ENCODE data around the gene ITLN1.

Gene ITLN1

GRCh38 chr1:160838888-160839287 is 46.1 kb downstream of the ITLN1 start:
- Histone ChIP-seq H2AK5ac (ENCODE audit: low read depth, low read length) (no peak overlapping the region), H3K9ac (ENCODE audit: low read depth, low read length, poor library complexity) (no peak overlapping the region), H3K4ac (ENCODE audit: low read length) (no peak overlapping the region), H4K8ac (ENCODE audit: low read depth, low read length) (no peak overlapping the region), H2BK15ac (ENCODE audit: low read length) (no peak overlapping the region), H3K4me2 (ENCODE audit: insufficient read depth, low read length, poor library complexity, severe bottlenecking) (no peak overlapping the region), H3K4me1 (ENCODE audit: control insufficient read depth in 2 of 2, insufficient read depth in 1 of 2, low read depth in 1 of 2, low read length in 2 of 2) (peaks cover 0 to 16% of the 10 kb centered on the region in 2 donors), H2BK12ac (ENCODE audit: low read length) (no peak overlapping the region), H2BK5ac (ENCODE audit: low read length) (no peak overlapping the region), H3K36me3 (replicated peaks in 1 of 2; ENCODE audit: control insufficient read depth in 2 of 2, insufficient read depth in 2 of 2, low read length in 2 of 2) (no peaks in the 10 kb centered on the region), H3K27me3 (ENCODE audit: control insufficient read depth in 3 of 3, insufficient read depth in 3 of 3, low read depth in 1 of 3, low read length in 3 of 3) (peaks cover 0 to 8% (median 0%) of the 10 kb centered on the region in 3 experiments), H3K9me3 (replicated peaks in 1 of 2; ENCODE audit: control insufficient read depth in 2 of 2, insufficient read depth in 1 of 2, low read depth in 1 of 2, low read length in 2 of 2) (no peaks in the 10 kb centered on the region), H3K14ac (ENCODE audit: low read length) (no peak overlapping the region), H3K18ac (ENCODE audit: low read length) (no peak overlapping the region), H2BK120ac (ENCODE audit: low read depth, low read length) (no peak overlapping the region), H3K79me1 (ENCODE audit: low read depth, low read length) (peaks cover 3% of the 10 kb centered on the region), H3K23ac (ENCODE audit: low read depth, low read length, poor library complexity) (no peak overlapping the region), H3K27ac (replicated peaks; ENCODE audit: low read length) (no peak overlapping the region), H4K91ac (ENCODE audit: low read depth, low read length, poor library complexity) (no peak overlapping the region), H3K4me3 (ENCODE audit: low read length in 2 of 2) (no peak overlapping the region), H2AFZ (ENCODE audit: low read length) (no peak overlapping the region)
- WGBS, 2 donors (ENCODE audit: extremely low coverage in 2 of 2, insufficient read length in 2 of 2, insufficient replicate concordance in 1 of 2): no CpG with 5 or more reads among the region's 7 CpGs
- DNase-seq (ENCODE audit: low spot score): no peak

GRCh38 chr1:160837558-160838205 is 47.3 kb downstream of the ITLN1 start:
- peak; percentile 29 for DNase-seq (ENCODE audit: low spot score)
- peak overlapping the region; percentile 33 for H3K4me2 ChIP-seq (ENCODE audit: insufficient read depth, low read length, poor library complexity, severe bottlenecking)
- H3K4me1 ChIP-seq (ENCODE audit: control insufficient read depth in 2 of 2, insufficient read depth in 1 of 2, low read depth in 1 of 2, low read length in 2 of 2): peaks cover 0 to 16% of the 10 kb centered on the region in 2 donors
- no peak overlapping the region for H2BK120ac ChIP-seq (ENCODE audit: low read depth, low read length)
- no peak overlapping the region for H2BK15ac ChIP-seq (ENCODE audit: low read length)
- no peak overlapping the region for H4K91ac ChIP-seq (ENCODE audit: low read depth, low read length, poor library complexity)
- no peak overlapping the region for H2BK12ac ChIP-seq (ENCODE audit: low read length)
- peak overlapping the region; percentile 70 for H3K27ac ChIP-seq (replicated peaks; ENCODE audit: low read length)
- peak overlapping the region; percentile 86 for H3K18ac ChIP-seq (ENCODE audit: low read length)
- H3K23ac ChIP-seq (ENCODE audit: low read depth, low read length, poor library complexity): no peak overlapping the region
- H3K4me3 ChIP-seq (ENCODE audit: low read length in 2 of 2): no peak overlapping the region
- H3K4ac ChIP-seq (ENCODE audit: low read length): no peak overlapping the region
- no peak overlapping the region for H2AFZ ChIP-seq (ENCODE audit: low read length)
- H3K36me3 ChIP-seq (replicated peaks in 1 of 2; ENCODE audit: control insufficient read depth in 2 of 2, insufficient read depth in 2 of 2, low read length in 2 of 2): no peaks in the 10 kb centered on the region
- no peak overlapping the region for H3K9ac ChIP-seq (ENCODE audit: low read depth, low read length, poor library complexity)
- H3K79me1 ChIP-seq (ENCODE audit: low read depth, low read length): peaks cover 3% of the 10 kb centered on the region
- H2AK5ac ChIP-seq (ENCODE audit: low read depth, low read length): peak overlapping the region; percentile 9
- H3K9me3 ChIP-seq (replicated peaks in 1 of 2; ENCODE audit: control insufficient read depth in 2 of 2, insufficient read depth in 1 of 2, low read depth in 1 of 2, low read length in 2 of 2): no peaks in the 10 kb centered on the region
- no peak overlapping the region for H3K14ac ChIP-seq (ENCODE audit: low read length)
- H4K8ac ChIP-seq (ENCODE audit: low read depth, low read length): no peak overlapping the region
- peaks cover 0 to 8% (median 0%) of the 10 kb centered on the region in 3 experiments for H3K27me3 ChIP-seq (ENCODE audit: control insufficient read depth in 3 of 3, insufficient read depth in 3 of 3, low read depth in 1 of 3, low read length in 3 of 3)
- WGBS, 2 donors (ENCODE audit: extremely low coverage in 2 of 2, insufficient read length in 2 of 2, insufficient replicate concordance in 1 of 2): no CpG with 5 or more reads among the region's 9 CpGs
- no peak overlapping the region for H2BK5ac ChIP-seq (ENCODE audit: low read length)

- no peak overlapping the region for H4K8ac ChIP-seq (ENCODE audit: low read depth, low read length)
- no peak for DNase-seq (ENCODE audit: low spot score)
- peaks cover 0 to 8% (median 0%) of the 10 kb centered on the region in 3 experiments for H3K27me3 ChIP-seq (ENCODE audit: control insufficient read depth in 3 of 3, insufficient read depth in 3 of 3, low read depth in 1 of 3, low read length in 3 of 3)
- no peak overlapping the region for H3K23ac ChIP-seq (ENCODE audit: low read depth, low read length, poor library complexity)
- no peak overlapping the region for H2BK5ac ChIP-seq (ENCODE audit: low read length)
- peak overlapping the region; percentile 9 for H2AK5ac ChIP-seq (ENCODE audit: low read depth, low read length)
- H3K27ac ChIP-seq (replicated peaks; ENCODE audit: low read length): peak overlapping the region; percentile 70
- no peak overlapping the region for H4K91ac ChIP-seq (ENCODE audit: low read depth, low read length, poor library complexity)
- no peak overlapping the region for H3K4me2 ChIP-seq (ENCODE audit: insufficient read depth, low read length, poor library complexity, severe bottlenecking)
- H3K36me3 ChIP-seq (replicated peaks in 1 of 2; ENCODE audit: control insufficient read depth in 2 of 2, insufficient read depth in 2 of 2, low read length in 2 of 2): no peaks in the 10 kb centered on the region
- H3K9ac ChIP-seq (ENCODE audit: low read depth, low read length, poor library complexity): no peak overlapping the region
- H3K18ac ChIP-seq (ENCODE audit: low read length): peak overlapping the region; percentile 86
- no peaks in the 10 kb centered on the region for H3K9me3 ChIP-seq (replicated peaks in 1 of 2; ENCODE audit: control insufficient read depth in 2 of 2, insufficient read depth in 1 of 2, low read depth in 1 of 2, low read length in 2 of 2)
- no peak overlapping the region for H3K4me3 ChIP-seq (ENCODE audit: low read length in 2 of 2)
- WGBS, 2 donors (ENCODE audit: extremely low coverage in 2 of 2, insufficient read length in 2 of 2, insufficient replicate concordance in 1 of 2): no CpG with 5 or more reads among the region's 4 CpGs
- H3K14ac ChIP-seq (ENCODE audit: low read length): no peak overlapping the region
- no peak overlapping the region for H2BK15ac ChIP-seq (ENCODE audit: low read length)
- no peak overlapping the region for H2BK12ac ChIP-seq (ENCODE audit: low read length)
- no peak overlapping the region for H2AFZ ChIP-seq (ENCODE audit: low read length)
- peaks cover 3% of the 10 kb centered on the region for H3K79me1 ChIP-seq (ENCODE audit: low read depth, low read length)
- no peak overlapping the region for H2BK120ac ChIP-seq (ENCODE audit: low read depth, low read length)
- H3K4ac ChIP-seq (ENCODE audit: low read length): no peak overlapping the region
- H3K4me1 ChIP-seq (ENCODE audit: control insufficient read depth in 2 of 2, insufficient read depth in 1 of 2, low read depth in 1 of 2, low read length in 2 of 2): peaks cover 0 to 16% of the 10 kb centered on the region in 2 donors
These were observed 47.9 kb downstream of the ITLN1 start for GRCh38 chr1:160836981-160837557.

GRCh38 chr1:160836561-160836960 is 48.4 kb downstream of the ITLN1 start:
- Histone ChIP-seq H3K4me1 (ENCODE audit: control insufficient read depth in 2 of 2, insufficient read depth in 1 of 2, low read depth in 1 of 2, low read length in 2 of 2) (peaks cover 0 to 16% of the 10 kb centered on the region in 2 donors), H2AK5ac (ENCODE audit: low read depth, low read length) (no peak overlapping the region), H3K14ac (ENCODE audit: low read length) (no peak overlapping the region), H3K4me3 (ENCODE audit: low read length in 2 of 2) (no peak overlapping the region), H2BK120ac (ENCODE audit: low read depth, low read length) (no peak overlapping the region), H3K18ac (ENCODE audit: low read length) (no peak overlapping the region), H3K27me3 (ENCODE audit: control insufficient read depth in 3 of 3, insufficient read depth in 3 of 3, low read depth in 1 of 3, low read length in 3 of 3) (peaks cover 0 to 5% (median 0%) of the 10 kb centered on the region in 3 experiments), H2BK5ac (ENCODE audit: low read length) (no peak overlapping the region), H4K8ac (ENCODE audit: low read depth, low read length) (no peak overlapping the region), H3K4me2 (ENCODE audit: insufficient read depth, low read length, poor library complexity, severe bottlenecking) (no peak overlapping the region), H2AFZ (ENCODE audit: low read length) (no peak overlapping the region), H2BK12ac (ENCODE audit: low read length) (no peak overlapping the region), H3K9me3 (replicated peaks in 1 of 2; ENCODE audit: control insufficient read depth in 2 of 2, insufficient read depth in 1 of 2, low read depth in 1 of 2, low read length in 2 of 2) (no peaks in the 10 kb centered on the region), H3K79me1 (ENCODE audit: low read depth, low read length) (peaks cover under 1% of the 10 kb centered on the region), H4K91ac (ENCODE audit: low read depth, low read length, poor library complexity) (no peak overlapping the region), H2BK15ac (ENCODE audit: low read length) (no peak overlapping the region), H3K36me3 (replicated peaks in 1 of 2; ENCODE audit: control insufficient read depth in 2 of 2, insufficient read depth in 2 of 2, low read length in 2 of 2) (no peaks in the 10 kb centered on the region), H3K23ac (ENCODE audit: low read depth, low read length, poor library complexity) (no peak overlapping the region), H3K9ac (ENCODE audit: low read depth, low read length, poor library complexity) (no peak overlapping the region), H3K27ac (replicated peaks; ENCODE audit: low read length) (no peak overlapping the region), H3K4ac (ENCODE audit: low read length) (no peak overlapping the region)
- no CpG with 5 or more reads among the region's 3 CpGs for WGBS, 2 donors (ENCODE audit: extremely low coverage in 2 of 2, insufficient read length in 2 of 2, insufficient replicate concordance in 1 of 2)
- no peak for DNase-seq (ENCODE audit: low spot score)
